ENCODE data around the gene UBFD1.
"Not testable (repeated sequence)": the region's sequence is repeated elsewhere in the genome, so short reads cannot be mapped to it uniquely, and the experiment has no call there.

UBFD1 gene

GRCh38 chr16:23610905-23611304, 53.4 kb downstream of the UBFD1 start:
- H3K79me2 ChIP-seq (ENCODE audit: control insufficient read depth, insufficient read depth, low read length); H3K9ac ChIP-seq (ENCODE audit: low read length); H3K56ac ChIP-seq (ENCODE audit: low read length); H3K27ac ChIP-seq (ENCODE audit: low read depth, low read length); H3K4me1 ChIP-seq (ENCODE audit: control insufficient read depth, low read depth, low read length); H3K27me3 ChIP-seq (ENCODE audit: insufficient read depth, low read length, poor library complexity); H3K18ac ChIP-seq (ENCODE audit: low read length); H4K5ac ChIP-seq (ENCODE audit: low read length); H2BK120ac ChIP-seq (ENCODE audit: low read depth, low read length); H2AK5ac ChIP-seq (ENCODE audit: low read length); H3K36me3 ChIP-seq (ENCODE audit: control insufficient read depth, insufficient read depth, low read length); H3K4me3 ChIP-seq (ENCODE audit: low read length); H4K8ac ChIP-seq (ENCODE audit: low read depth, low read length); H2BK15ac ChIP-seq (replicated peaks; ENCODE audit: low read depth); H3K4me2 ChIP-seq (ENCODE audit: low read length); H3K23ac ChIP-seq (ENCODE audit: low read length); H3K4ac ChIP-seq (ENCODE audit: low read depth, low read length); H2BK5ac ChIP-seq (ENCODE audit: low read length); DNase-seq; H3K79me1 ChIP-seq (ENCODE audit: low read length): not testable (repeated sequence)
- no CpG with 5 or more reads among the region's 6 CpGs for WGBS (ENCODE audit: extremely low coverage, insufficient coverage, low lambda C conversion rate)

GRCh38 chr16:23611936-23612335, 54.4 kb downstream of the UBFD1 start:
- Histone ChIP-seq H3K18ac (ENCODE audit: low read length) (no peak overlapping the region), H3K4me2 (ENCODE audit: low read length) (no peak overlapping the region), H2BK15ac (replicated peaks; ENCODE audit: low read depth) (no peak overlapping the region), H3K4ac (ENCODE audit: low read depth, low read length) (no peak overlapping the region), H2BK120ac (ENCODE audit: low read depth, low read length) (no peak overlapping the region), H3K27me3 (ENCODE audit: insufficient read depth, low read length, poor library complexity) (no peaks in the 10 kb centered on the region), H3K23ac (ENCODE audit: low read length) (no peak overlapping the region), H2BK5ac (ENCODE audit: low read length) (no peak overlapping the region), H3K27ac (ENCODE audit: low read depth, low read length) (no peak overlapping the region), H3K4me1 (ENCODE audit: control insufficient read depth, low read depth, low read length) (no peaks in the 10 kb centered on the region), H3K56ac (ENCODE audit: low read length) (no peak overlapping the region), H2AK5ac (ENCODE audit: low read length) (no peak overlapping the region), H3K9ac (ENCODE audit: low read length) (no peak overlapping the region), H3K36me3 (ENCODE audit: control insufficient read depth, insufficient read depth, low read length) (no peaks in the 10 kb centered on the region), H3K4me3 (ENCODE audit: low read length) (no peak overlapping the region), H3K79me2 (ENCODE audit: control insufficient read depth, insufficient read depth, low read length) (no peaks in the 10 kb centered on the region), H3K79me1 (ENCODE audit: low read length) (no peaks in the 10 kb centered on the region), H4K8ac (ENCODE audit: low read depth, low read length) (no peak overlapping the region), H4K5ac (ENCODE audit: low read length) (no peak overlapping the region)
- no peak for DNase-seq
- no CpG with 5 or more reads among the region's 3 CpGs for WGBS (ENCODE audit: extremely low coverage, insufficient coverage, low lambda C conversion rate)

GRCh38 chr16:23615805-23616204, 58.3 kb downstream of the UBFD1 start:
- no peak overlapping the region for H3K4me2 ChIP-seq (ENCODE audit: low read length)
- no peaks in the 10 kb centered on the region for H3K36me3 ChIP-seq (ENCODE audit: control insufficient read depth, insufficient read depth, low read length)
- no peak overlapping the region for H3K4me3 ChIP-seq (ENCODE audit: low read length)
- no peaks in the 10 kb centered on the region for H3K27me3 ChIP-seq (ENCODE audit: insufficient read depth, low read length, poor library complexity)
- no peak overlapping the region for H3K9ac ChIP-seq (ENCODE audit: low read length)
- no peak for DNase-seq
- H2BK15ac ChIP-seq (replicated peaks; ENCODE audit: low read depth): no peak overlapping the region
- no peak overlapping the region for H3K23ac ChIP-seq (ENCODE audit: low read length)
- H3K27ac ChIP-seq (ENCODE audit: low read depth, low read length): no peak overlapping the region
- no peak overlapping the region for H3K56ac ChIP-seq (ENCODE audit: low read length)
- no peaks in the 10 kb centered on the region for H3K79me1 ChIP-seq (ENCODE audit: low read length)
- no peak overlapping the region for H3K4ac ChIP-seq (ENCODE audit: low read depth, low read length)
- no CpG with 5 or more reads among the region's 9 CpGs for WGBS (ENCODE audit: extremely low coverage, insufficient coverage, low lambda C conversion rate)
- no peak overlapping the region for H2AK5ac ChIP-seq (ENCODE audit: low read length)
- H4K8ac ChIP-seq (ENCODE audit: low read depth, low read length): no peak overlapping the region
- H2BK120ac ChIP-seq (ENCODE audit: low read depth, low read length): no peak overlapping the region
- H2BK5ac ChIP-seq (ENCODE audit: low read length): no peak overlapping the region
- H3K18ac ChIP-seq (ENCODE audit: low read length): no peak overlapping the region
- H4K5ac ChIP-seq (ENCODE audit: low read length): no peak overlapping the region
- no peaks in the 10 kb centered on the region for H3K79me2 ChIP-seq (ENCODE audit: control insufficient read depth, insufficient read depth, low read length)
- H3K4me1 ChIP-seq (ENCODE audit: control insufficient read depth, low read depth, low read length): no peaks in the 10 kb centered on the region
